22Rv1 (cell line): ENCODE results near the gene NCBP2.

Source experiments
- CTCF ChIP-seq: fragments of 450-650 bp; IDR thresholded peaks from 2 replicates; pipeline ENCODE4 v1.5.1; 2017; ENCODE audit warnings: mild to moderate bottlenecking
- ZFX ChIP-seq: fragments of 450-650 bp; IDR thresholded peaks from 2 replicates; pipeline ENCODE4 v1.6.1; 2017; ENCODE audit warnings: antibody characterized with exemption, borderline replicate concordance

- TF ChIP-seq CTCF, result no peak
- no peak for TF ChIP-seq ZFX
Measured at GRCh38 chr3:196989721-196990262, 47.5 kb upstream of the NCBP2 start.
